ENCODE results near the gene TLL1.

GRCh38 chr4:165873298-165874071, 448 bp downstream of the TLL1 start:
- TF ChIP-seq CTCF (IDR thresholded peaks at IDR 0.05), result no peak
- TF ChIP-seq POLR2A (IDR thresholded peaks at IDR 0.05), result no peak
